SW480 (cell line): ENCODE results near the gene JMY.
"Not testable (repeated sequence)": the region's sequence is repeated elsewhere in the genome, so short reads cannot be mapped to it uniquely, and the experiment has no call there.

ENCODE experiments used
- DNase-seq: peaks from one replicate; pipeline ENCODE4 v3.0.0-alpha.2; 2016; ENCODE audit warnings: low spot score

Gene JMY

GRCh38 chr5:79236970-79237739 lies 1.2 kb downstream of the JMY start:
- peak; percentile 50 for DNase-seq

DNA sequence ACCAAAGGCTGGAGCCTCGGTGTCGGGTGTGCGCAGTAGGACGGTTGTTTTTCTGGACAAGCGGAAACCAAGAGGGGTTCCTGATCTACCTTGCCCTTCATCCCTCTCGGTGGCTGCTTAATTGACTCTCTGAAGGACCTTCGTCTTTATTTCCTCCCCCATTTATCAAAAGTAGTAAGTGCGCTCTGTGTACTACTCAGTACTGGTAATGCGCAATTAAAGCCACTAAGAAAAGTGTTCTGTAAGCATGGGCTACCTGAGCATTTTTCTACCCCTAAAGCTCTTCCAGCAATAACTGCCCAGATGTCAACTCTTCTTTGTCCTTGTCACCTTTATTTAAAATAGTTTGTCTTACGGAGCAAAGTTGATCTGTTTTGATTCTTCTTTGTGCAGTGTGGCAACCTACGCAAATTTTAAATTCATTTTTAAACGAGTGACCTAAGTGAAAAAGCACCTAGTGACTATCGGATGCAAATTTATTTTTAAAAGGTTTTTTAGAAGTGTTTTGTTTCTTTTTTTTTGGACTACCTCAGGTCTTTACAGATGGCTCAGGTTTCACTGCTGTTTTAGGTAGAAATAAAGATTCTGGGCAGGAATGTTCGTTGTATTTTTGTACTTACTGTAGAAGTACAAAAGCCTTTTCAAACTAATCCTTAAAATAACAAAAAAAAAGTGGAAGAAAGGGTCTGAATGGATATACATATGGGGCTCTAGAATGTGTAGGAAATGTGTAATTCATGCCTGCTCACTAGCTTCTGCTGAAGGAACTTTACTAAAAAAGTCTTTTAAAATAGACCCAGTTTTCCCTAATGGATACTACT lies 2.0 kb downstream of the JMY start:
- DNase-seq = no peak

DNA sequence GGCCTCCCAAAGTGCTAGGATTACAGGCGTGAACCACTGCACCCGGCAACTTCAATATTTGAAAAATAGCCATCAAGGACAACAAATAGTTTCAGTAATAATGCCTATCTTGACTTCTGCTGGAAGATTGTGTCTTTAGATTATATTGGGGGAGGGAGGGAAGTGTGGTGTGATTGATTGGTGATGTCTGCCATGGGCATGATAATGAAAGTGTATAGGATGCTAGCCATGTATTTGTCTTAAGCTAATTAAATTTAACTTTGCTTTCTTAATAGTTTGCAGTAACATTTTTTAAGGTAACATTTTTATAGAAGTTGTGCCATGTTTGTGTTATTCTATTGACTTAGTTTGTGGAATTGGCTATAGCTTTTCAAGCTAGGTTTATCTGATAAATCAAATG lies 4.6 kb downstream of the JMY start:
- no peak for DNase-seq

DNA sequence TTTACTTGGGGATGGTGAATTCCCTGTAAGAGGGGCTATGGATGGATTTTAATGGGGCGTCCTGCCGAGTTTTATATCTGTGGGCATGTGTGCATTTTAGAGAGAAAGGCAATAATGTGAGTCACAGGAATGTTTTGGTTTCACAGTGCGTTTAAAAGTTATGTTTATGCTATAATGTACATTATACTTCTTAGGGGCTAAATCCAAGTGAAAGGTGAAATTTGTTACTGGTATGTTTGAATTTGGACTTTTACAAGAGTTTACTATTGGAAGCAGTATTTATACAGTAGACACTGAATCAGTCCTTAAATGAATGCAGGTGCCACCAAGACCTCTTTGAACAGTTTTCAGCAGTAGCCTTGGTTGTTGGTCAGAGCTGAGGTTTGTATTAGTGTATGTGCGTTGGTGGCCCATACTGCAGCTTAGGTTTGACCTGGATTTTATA lies 5.6 kb downstream of the JMY start:
- DNase-seq = no peak

DNA sequence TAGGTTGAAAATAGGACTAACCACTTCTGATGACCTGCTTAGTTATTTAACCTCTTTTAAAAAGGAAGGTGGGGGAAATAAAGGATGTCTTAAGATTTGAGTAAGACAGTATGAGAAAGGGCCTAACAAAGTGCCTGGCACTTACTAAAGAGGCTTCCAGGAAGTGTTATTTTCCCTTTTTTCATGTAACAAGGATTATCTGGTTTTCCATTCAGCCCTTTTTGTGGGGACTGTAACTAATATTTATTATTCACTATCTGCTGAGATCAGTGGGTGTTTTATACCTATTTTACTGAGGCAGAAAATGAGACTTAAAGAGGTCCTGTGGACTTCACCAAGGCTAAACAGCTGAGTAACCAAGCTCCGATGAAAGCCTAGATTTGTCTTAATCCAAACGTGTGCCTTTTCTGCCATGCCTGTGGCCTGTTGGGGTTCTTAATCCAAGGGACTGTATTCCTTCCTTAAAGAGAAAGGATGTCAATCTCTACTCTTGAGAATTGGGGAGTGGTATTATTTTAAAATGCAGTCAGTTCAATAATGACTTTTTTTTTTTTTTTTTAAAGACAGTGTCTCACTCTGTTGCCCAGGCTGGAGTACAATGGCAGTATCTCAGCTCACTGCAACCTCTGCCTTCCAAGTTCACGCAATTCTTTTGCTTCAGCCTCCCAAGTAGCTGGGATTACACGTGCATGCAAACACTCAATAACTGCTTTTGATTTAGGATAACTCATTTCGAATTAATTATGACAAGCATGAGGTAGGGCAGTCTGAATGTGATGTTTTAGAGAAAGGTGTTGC lies 6.5 kb downstream of the JMY start:
- no peak for DNase-seq

- DNase-seq = no peak
Observed at GRCh38 chr5:79243224-79243623, 7.3 kb downstream of the JMY start.

DNA sequence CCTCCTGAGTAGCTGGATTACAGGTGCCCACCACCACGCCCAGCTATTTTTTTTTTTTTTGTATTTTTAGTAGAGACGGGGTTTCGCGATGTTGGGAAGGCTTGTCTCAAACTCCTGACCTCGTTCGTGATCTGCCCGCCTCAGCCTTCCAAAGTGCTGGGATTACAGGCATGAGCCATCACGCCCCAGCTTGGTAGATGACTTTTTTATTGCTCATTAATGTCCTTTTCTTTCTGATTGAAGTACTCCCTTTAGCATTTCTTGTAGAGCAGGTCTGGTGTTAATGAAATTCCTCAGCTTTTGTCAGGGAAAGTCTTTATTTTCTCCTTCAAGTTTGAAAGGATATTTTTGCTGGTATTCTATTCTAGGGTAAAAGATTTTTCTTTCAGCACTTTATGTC lies 18.1 kb downstream of the JMY start:
- not testable (repeated sequence) for DNase-seq

DNA sequence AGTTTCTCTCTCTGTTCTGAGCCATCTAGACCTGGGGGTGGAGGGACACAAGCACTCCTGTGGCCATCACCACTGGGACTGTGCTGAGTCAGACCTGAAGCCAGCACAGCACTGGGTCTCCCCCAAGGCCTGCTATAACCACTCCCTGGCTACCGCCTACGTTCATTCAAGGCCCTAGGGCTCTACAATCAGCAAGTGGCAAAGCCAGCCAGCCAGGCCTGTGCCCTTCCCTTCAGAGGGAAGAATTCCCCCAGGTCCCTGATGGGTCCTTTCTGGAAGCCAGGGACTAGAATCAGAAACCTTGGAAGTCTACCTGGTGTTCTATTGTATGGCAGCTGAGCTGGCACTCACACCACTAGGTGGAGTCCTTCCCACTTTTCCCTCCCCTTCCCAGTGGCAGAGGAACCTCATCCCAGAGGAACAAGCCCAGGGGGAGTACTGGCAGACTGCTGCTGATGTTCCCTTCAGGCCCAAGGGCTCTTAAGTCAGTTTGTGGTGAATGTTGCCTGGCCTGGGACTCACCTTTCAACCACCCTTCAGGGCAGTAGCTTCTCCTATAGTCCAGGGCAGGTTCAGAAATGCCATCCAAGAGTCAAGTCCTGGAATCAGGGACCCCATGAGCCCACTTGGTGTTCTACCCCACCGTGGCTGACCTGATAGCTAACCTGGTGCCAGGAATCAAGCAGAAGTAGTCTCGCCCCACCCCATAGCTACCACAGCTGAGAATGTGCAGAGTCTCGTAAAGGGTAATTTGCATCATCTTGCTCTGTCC lies 20.0 kb downstream of the JMY start:
- DNase-seq = peak; percentile 32

DNA sequence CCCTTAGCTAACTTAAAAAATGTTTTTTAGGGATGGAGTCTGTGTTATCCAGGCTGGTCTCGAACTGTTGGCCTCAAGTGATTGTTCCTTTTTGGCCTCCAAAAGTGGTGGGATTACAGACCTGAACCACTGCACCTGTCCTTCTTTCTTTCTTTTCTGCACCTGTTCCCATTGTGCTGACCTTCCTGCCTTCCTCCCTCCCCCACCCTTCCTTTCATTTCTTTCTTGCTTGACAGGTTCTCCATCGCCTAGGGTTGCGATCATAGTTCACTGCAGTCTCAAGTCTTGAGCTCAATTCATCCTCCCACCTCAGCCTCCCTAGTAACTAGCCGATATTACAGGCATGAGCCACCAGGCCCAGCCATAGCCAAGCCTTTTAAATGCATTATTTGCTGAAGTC lies 20.6 kb downstream of the JMY start:
- no peak for DNase-seq

DNA sequence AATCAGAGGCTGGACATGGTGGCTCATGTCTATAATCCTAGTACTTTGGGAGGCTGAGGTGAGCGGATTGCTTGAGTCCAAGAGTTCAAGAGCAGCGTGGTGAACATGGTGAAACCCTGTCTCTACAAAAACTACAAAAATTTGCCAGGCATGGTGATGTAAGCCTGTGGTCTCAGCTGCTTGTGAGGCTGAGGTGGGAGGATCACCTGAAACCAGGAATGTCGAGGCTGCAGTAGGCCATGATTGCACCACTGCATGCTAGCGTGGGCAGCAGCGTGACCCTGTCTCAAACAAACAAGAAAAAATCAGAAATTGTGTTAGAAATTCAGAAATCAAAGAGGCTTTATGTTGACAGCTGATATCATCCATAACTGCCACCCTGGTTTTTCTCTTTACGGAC lies 21.4 kb downstream of the JMY start:
- no peak for DNase-seq

GRCh38 chr5:79258801-79259200 lies 22.9 kb downstream of the JMY start:
- no peak for DNase-seq

DNA sequence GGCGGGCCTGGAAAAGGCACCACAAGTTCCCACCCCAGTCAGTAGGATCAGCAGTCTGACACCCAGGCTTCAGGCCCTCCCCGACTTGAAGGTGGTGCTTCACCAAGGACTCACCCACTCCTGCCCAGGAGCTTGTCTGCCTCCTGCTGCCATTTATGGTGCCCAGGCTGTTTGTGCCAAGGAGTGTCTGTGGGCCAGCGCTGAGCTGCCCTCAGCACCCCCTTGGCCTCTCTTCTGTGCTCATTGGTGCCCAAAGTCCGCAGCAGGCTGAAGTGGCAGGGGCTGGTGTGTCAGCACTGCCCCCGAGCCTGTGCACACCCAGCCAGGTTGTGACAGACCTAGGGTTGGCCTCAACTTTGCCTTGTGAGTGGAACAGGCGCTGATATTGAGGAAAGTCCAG lies 23.5 kb downstream of the JMY start:
- no peak for DNase-seq

- DNase-seq = no peak
Observed at GRCh38 chr5:79259810-79260209, 23.9 kb downstream of the JMY start.

DNA sequence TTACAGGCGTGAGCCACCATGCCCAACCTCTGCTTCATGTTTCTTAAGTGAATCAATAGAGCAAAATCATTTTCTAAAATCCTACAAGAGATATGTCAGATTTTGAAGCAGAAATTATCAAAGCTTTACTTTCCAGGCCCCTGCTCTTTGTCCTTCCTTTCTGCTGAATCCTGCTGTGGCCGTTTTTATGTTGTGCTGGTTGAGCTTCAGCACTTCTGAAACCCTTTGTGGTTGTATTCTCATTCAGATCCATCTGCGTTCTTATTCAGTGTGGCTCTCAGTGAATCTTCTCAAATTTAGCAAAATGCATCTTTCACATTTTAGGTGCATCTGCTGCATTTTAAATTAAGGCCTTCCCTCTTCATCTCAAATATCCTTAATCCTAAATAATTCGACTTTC lies 26.0 kb downstream of the JMY start:
- no peak for DNase-seq

DNA sequence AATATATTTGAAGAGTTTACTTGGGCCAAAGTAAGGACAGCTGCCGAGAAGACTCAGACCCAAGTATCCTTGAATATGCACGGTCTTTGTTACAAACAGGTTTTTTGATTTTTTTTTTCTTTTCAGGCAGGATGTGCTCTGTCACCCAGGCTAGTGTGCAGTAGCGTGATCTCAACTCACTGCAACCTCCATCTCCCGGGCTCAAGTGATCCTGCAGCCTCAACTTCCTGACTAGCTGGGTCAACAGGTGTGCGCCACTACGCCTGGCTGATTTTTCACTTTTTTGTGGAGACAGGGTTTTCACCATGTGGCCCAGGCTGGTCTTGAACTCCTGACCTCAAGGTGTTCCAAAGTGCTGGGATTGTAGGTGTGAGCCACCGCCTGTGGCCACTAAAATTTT lies 27.4 kb downstream of the JMY start:
- DNase-seq = no peak

GRCh38 chr5:79267180-79267579 lies 31.2 kb downstream of the JMY start:
- DNase-seq = no peak

DNA sequence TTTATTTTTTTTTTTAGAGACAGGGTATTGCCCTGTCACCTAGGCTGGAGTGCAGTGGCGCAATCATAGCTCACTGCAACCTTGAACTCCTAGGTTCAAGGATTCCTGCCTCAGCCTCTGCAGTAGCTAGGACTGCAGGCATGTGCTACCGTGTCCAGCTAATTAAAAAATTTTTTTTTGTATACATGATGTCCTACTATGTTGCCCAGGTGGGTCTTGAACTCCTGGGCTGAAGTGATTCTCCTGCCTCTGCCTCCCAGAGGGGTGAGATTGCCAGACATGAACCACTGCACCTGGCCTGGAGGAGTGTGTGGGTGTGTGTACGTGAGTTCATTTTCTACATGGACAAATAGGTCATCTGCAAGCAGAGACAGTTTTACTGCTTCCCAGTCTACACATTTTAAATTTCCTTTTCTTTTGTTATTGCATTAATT lies 33.8 kb downstream of the JMY start:
- DNase-seq = no peak

GRCh38 chr5:79273341-79273740 lies 37.4 kb downstream of the JMY start:
- no peak for DNase-seq

DNA sequence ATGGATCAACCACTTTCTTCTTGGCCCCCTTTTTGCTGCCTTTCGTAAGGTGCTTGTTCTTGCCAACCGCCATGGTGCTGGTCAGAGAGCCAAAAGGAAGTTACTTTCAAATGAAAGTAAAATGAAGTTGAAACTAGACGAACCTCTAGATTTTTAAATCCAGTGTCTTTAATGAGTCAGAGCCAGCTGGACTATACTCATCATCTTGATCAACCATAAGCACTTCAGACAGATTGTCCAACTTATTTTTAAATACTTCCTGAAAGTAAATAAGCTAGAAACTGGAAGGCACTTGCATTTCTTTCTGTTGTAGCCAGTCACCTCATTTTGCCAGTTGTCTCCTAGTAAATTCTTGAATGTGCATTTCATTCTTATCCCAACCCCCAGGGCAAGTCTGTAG lies 48.9 kb downstream of the JMY start:
- no peak for DNase-seq

DNA sequence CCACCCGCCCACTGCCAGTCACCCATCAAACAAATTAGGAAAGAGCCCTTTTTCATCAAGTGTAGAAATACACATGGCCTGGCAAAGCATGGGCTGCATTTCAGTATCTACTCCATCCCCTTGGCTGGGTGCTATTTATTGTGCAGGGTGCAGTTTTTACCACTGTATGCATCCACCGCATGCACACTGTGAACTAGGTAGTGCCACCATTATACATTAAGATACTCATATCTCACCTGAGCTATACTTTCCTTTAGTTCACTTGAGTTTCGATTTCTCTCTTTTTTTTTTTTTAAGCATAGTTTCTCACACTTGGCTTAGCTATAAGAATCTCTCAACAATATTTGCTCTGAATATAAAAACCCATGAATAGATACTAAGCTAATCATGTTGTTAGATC lies 49.4 kb downstream of the JMY start:
- DNase-seq = no peak

DNA sequence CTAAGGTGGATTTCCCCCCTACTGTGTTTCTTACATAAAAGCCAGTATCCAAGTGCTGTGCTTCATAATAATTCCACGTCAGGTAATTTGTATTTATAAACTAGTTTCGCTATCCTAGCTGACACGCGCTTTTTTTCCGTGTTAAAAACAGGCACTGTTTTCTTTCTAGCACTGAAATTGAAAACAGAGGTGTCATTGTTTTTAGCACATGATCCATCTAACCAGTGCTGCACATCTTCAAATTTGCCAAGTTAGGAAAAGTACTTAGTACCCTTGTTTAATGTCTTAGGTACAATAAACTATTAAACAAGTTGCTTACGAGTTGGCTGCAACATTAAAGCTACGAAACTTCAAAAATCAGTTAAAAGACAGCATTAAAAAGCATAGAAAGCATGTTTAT lies 49.9 kb downstream of the JMY start:
- no peak for DNase-seq

GRCh38 chr5:79287380-79287779 lies 51.4 kb downstream of the JMY start:
- no peak for DNase-seq
